ENCODE results near the gene COPA. TPM values are rescaled to one million over a fixed set of nuclear protein-coding genes. Genes with fewer than 3 reads are reported as not detected.

The COPA gene
- total RNA-seq, 1 donor from 2014 or later = 180 TPM

DNA sequence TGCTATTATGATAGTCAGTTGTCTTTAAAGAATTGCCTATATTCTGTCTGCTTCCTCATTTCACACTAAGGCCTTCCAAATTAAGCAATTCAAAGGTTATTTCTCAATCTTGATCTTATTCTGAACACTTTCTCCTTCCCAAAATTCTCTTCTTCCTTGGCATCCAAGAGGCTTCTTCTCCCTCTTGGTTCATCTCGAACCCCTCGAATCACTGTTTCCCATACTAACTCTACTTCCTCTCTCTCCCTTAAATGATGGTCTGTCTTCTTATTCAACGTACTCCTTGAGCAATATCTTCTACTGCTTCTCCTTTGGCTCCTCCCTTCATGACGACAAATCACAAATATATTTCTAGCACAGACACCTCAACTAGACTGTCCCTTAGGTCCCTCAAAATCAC, 4.5 kb downstream of the COPA start:
- Mint-ChIP-seq H3K4me1 (peaks cover 21% of the 10 kb centered on the region), H3K9me3 (no peaks in the 10 kb centered on the region), H3K36me3 (peaks cover 27% of the 10 kb centered on the region), H3K27me3 (ENCODE audit: low read depth) (no peaks in the 10 kb centered on the region), H3K27ac (no peak overlapping the region), H3K4me3 (no peak overlapping the region)
- TF ChIP-seq, protein P1, sequence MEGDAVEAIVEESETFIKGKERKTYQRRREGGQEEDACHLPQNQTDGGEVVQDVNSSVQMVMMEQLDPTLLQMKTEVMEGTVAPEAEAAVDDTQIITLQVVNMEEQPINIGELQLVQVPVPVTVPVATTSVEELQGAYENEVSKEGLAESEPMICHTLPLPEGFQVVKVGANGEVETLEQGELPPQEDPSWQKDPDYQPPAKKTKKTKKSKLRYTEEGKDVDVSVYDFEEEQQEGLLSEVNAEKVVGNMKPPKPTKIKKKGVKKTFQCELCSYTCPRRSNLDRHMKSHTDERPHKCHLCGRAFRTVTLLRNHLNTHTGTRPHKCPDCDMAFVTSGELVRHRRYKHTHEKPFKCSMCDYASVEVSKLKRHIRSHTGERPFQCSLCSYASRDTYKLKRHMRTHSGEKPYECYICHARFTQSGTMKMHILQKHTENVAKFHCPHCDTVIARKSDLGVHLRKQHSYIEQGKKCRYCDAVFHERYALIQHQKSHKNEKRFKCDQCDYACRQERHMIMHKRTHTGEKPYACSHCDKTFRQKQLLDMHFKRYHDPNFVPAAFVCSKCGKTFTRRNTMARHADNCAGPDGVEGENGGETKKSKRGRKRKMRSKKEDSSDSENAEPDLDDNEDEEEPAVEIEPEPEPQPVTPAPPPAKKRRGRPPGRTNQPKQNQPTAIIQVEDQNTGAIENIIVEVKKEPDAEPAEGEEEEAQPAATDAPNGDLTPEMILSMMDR (IDR thresholded peaks at IDR 0.05; ENCODE audit: unreplicated experiment) = no peak
- no peak for DNase-seq (ENCODE audit: low spot score in 2 of 2, unreplicated experiment in 2 of 2)

DNA sequence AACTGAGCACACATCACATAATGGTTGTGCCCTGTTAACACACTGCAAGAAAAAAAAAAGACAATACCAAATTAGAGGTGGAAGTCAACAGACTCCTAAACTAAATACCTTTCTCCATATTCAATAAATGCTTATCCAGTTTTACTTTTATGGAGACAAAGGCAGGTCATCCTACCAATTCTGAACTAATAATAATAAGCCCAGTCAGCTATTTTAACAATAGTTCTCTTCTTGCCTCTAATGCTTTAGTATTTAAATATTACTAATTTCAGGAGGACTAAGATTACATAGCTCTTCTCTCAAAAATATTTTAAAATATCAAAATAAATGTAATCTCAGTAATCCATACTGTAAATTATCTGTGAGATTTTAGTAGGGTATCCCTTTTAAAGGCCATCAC, 10.5 kb downstream of the COPA start:
- Mint-ChIP-seq H3K36me3 (peaks cover 38% of the 10 kb centered on the region), H3K27ac (no peak overlapping the region), H3K4me3 (no peak overlapping the region), H3K9me3 (no peaks in the 10 kb centered on the region), H3K4me1 (no peaks in the 10 kb centered on the region), H3K27me3 (ENCODE audit: low read depth) (no peaks in the 10 kb centered on the region)
- DNase-seq (ENCODE audit: low spot score in 2 of 2, unreplicated experiment in 2 of 2) = no peak
- TF ChIP-seq, protein P1 (IDR thresholded peaks at IDR 0.05; ENCODE audit: unreplicated experiment) = no peak

DNA sequence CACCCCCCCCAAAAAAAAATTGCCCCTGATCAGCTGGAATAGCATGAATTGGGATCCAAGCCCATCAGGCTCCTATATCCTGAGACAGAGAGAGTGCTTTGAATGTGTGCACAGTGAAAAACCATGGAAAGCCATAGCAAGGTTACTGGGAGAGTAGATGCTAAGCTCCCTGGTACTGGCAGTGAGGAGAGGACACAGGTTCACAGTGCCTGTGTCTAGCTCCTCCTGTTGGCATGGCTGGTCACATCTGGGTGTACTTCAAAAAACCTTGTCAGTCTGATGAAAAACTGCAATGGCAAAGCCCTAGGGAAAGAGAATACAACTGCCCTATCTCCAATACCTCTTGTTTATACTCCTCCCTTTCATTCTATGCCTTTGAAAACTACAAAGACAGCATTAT, 12.9 kb downstream of the COPA start:
- TF ChIP-seq, protein P1 (IDR thresholded peaks at IDR 0.05; ENCODE audit: unreplicated experiment) = no peak
- Mint-ChIP-seq H3K27me3 (ENCODE audit: low read depth) (no peaks in the 10 kb centered on the region), H3K4me3 (no peak overlapping the region), H3K27ac (no peak overlapping the region), H3K9me3 (no peaks in the 10 kb centered on the region), H3K4me1 (no peaks in the 10 kb centered on the region), H3K36me3 (peaks cover 49% of the 10 kb centered on the region)
- no peak for DNase-seq (ENCODE audit: low spot score in 2 of 2, unreplicated experiment in 2 of 2)

DNA sequence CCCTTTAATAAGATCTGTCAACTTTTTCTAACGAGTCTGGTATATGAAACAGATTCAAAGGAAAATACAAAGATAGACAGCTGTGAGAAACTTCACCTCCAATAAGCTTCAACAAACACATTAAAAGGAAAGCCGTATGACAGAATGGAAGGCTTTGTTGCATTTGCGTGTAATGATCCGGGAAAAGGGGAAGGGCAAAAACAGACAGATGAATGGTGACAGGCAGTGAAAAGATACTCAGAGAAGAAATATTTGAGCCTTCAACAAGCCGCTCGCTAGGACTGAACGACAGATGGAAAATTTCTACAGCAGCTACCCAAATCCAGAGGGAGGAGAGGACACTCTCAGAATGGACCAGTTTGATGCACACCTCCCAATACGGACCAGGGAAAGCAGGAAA, 14.9 kb downstream of the COPA start:
- Mint-ChIP-seq H3K9me3 (no peaks in the 10 kb centered on the region), H3K27me3 (ENCODE audit: low read depth) (no peaks in the 10 kb centered on the region), H3K4me1 (no peaks in the 10 kb centered on the region), H3K36me3 (peaks cover 47% of the 10 kb centered on the region), H3K27ac (no peak overlapping the region), H3K4me3 (no peak overlapping the region)
- no peak for DNase-seq (ENCODE audit: low spot score in 2 of 2, unreplicated experiment in 2 of 2)
- TF ChIP-seq, protein P1 (IDR thresholded peaks at IDR 0.05; ENCODE audit: unreplicated experiment) = no peak

DNA sequence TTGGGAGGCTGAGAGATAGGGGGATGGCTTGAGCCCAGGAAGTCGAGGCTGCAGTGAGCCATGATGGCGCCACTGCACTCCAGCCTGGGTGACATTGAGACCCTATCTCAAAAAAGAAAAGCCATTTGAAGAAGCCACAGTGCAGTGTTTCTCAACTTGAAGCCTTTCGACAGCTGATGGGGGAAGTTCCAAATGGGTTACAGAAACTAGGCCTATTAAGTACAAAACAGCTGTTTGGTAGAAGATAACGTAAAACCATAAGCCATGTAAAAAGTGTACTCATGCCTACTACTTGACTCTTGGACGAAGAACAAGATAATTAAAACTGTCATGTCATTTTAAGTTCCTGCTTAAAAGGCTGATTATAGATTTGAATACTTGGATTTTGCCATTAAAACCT, 16.6 kb downstream of the COPA start:
- no peaks in the 10 kb centered on the region for H3K9me3 Mint-ChIP-seq
- H3K27ac Mint-ChIP-seq = no peak overlapping the region
- no peak for DNase-seq (ENCODE audit: low spot score in 2 of 2, unreplicated experiment in 2 of 2)
- H3K27me3 Mint-ChIP-seq (ENCODE audit: low read depth) = no peaks in the 10 kb centered on the region
- peaks cover 50% of the 10 kb centered on the region for H3K36me3 Mint-ChIP-seq
- TF ChIP-seq, protein P1 (IDR thresholded peaks at IDR 0.05; ENCODE audit: unreplicated experiment) = no peak
- no peak overlapping the region for H3K4me3 Mint-ChIP-seq
- H3K4me1 Mint-ChIP-seq = no peaks in the 10 kb centered on the region

DNA sequence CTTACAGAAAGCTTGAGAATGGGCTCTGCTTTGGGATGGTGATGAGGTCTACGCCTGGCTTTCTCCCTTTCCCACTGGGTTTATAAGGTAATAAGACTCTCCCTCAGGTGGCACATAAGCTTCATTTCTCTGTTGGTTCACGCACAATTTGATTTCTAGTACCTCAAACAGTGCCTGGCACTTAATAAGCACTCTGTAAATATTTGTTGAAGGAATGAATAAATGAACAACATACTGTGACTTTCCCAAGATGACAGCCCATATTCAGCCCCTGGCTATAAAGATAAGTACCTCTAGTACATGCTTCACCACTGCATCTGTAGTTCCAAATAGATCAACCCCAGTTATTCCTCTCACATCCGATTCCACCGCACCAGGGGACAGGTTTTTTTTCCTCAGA, 17.8 kb downstream of the COPA start:
- peaks cover 54% of the 10 kb centered on the region for H3K36me3 Mint-ChIP-seq

More for the DNA sequence above, 17.8 kb downstream of the COPA start:
- Mint-ChIP-seq H3K4me1 (no peaks in the 10 kb centered on the region), H3K4me3 (no peak overlapping the region), H3K9me3 (no peaks in the 10 kb centered on the region), H3K27me3 (ENCODE audit: low read depth) (no peaks in the 10 kb centered on the region), H3K27ac (no peak overlapping the region)
- TF ChIP-seq, protein P1 (IDR thresholded peaks at IDR 0.05; ENCODE audit: unreplicated experiment) = no peak
- no peak for DNase-seq (ENCODE audit: low spot score in 2 of 2, unreplicated experiment in 2 of 2)

Data from mesothelial cell of epicardium (in vitro differentiated cells).